Measurements from ENCODE around the gene MGAT3.

Gene MGAT3

DNA sequence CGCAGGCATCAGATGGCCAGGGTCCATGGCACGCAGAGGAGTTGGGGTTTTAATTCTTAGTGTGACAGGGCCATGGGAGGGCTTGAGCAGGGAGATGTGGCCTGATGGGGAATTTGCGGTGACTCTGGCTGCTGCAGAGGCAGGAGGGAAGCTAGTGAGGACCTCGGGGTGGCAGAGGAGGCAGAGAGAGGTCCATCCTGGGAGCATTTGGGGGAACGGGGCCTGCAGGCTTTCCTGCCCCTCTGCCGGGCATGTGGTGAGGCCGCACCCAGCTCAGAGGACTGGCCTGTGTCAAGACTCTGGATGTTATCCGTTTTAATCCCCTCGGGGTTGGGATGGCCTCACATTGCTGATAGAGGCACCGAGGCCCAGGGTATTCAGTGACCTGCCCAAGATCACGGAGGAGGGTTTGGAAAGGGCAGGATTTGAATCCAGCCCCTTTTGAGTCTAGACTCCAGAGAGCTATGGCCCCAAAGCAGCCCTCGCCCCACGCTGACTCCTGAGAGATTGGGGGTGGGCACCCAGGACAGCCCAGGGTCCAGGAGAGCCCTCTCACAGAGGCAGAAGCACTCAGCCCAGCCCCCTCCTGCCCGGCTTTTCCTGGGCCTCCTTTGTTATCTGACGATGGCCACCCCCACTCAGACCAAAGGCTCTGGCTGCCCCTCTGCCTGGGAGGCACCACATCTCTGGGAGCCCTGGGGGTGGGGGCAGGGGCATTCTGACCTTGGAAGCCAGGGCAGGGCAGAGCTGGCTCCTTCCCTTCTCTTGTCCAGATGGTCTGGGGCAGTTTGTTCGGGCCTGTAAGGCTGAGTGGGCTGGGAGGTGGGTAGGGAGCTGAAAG lies 13.9 kb downstream of the MGAT3 start:
- peak in 5 of 56 donors; percentile 25 to 65 (median 43) for DNase-seq

DNA sequence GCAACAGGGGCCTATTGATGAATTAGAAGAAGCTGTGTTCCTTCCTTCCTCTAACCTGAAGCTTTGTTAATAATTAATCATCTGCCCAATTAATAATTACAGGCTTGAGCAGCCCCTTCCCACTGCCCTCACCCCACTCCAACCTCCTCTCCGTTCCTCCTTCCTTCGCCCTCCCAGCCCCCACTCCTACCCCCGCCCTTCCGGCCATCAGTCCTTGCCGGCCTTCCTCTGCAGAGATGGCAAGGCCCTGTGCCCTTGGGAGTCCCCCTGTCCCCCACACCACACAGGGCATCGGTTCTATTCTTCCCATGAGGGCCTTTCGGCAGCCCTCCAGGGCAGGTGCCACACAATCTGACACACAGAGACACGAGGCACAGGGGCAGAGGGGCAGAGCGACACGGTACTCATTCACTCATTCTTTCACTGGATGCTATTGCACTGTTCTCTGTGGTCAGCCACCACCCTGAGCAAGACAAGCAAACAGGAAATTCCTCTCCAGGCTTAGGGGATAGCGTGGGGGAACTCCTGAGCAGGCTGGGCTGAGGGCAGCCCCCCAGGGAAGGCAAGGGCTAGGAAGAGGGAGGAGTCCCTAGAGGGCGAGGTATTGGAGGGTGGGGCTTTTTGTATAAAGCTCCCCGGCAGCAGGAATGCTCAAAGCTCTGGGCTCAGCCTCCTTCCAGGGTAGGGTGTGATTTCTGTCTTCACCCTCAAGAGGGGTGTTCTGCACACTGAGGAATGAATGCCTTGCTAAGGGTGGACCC lies 14.7 kb downstream of the MGAT3 start:
- DNase-seq: peak in 4 of 56 donors; percentile 11 to 40 (median 20)

DNA sequence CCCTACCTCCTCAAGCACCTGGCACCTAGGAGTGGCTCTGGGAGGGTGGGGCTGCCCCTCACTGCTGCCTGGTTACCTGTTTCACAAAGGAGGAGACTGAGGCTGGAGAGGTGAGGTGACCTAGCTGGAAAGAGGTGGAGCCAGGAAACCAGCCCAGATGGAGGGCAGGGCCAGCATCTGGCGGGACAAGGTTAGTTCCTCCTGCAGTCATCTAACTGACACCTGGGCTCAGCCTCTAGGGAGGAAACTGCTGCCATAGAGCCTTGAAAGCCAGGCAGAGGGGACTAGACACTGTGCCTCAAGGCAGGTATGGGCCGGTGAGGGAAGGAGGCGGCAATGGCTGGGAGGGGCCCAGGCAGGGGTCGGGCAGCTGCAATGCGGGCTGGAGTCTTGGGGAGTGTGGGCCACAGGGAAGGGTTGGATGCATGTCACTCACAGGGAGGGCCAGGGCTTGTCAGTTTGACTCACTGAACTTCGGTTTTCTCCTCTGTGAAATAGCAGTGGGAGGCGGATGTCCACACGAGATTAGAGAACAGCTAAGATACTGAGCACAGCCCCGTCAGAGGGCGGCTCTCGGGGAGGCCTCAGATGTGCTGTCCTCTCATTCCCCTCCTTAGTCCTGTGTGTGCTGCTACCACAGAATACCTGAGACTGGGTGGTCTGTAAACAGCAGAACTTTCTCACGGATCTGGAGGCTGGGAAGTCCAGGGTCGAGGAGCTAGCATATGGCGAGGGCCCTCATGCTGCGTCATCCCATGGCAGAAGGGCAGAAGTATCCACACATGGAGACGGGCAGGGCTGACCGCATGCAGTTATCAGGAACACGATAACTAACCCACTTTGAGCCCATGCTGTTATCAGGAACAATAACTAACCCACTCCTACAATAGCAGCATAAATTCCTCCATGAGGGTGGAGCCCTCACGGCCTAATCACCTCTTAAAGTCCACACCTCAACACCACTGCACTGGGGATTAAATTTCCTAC lies 16.1 kb downstream of the MGAT3 start:
- no peak for DNase-seq

DNA sequence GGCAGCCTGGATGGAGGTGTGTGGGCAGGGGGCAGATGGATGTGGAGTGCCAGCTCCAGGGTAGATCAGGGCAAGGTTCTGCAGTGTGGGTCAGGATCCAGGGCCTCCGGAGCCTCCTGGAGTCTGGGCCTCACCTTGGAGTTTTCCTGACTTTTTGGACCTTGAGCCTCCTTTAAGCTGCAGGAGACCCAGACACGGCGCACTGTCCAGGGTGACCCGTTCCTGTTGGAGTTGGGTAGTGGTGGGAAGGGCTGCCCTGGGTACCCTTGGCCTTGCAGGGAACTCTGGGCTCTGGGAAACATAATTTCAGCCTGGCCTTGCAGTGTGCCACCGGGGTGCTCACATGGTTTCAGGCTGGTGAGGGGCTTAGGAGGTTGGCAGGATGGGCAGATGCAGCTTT lies 17.0 kb downstream of the MGAT3 start:
- no peak for DNase-seq

DNA sequence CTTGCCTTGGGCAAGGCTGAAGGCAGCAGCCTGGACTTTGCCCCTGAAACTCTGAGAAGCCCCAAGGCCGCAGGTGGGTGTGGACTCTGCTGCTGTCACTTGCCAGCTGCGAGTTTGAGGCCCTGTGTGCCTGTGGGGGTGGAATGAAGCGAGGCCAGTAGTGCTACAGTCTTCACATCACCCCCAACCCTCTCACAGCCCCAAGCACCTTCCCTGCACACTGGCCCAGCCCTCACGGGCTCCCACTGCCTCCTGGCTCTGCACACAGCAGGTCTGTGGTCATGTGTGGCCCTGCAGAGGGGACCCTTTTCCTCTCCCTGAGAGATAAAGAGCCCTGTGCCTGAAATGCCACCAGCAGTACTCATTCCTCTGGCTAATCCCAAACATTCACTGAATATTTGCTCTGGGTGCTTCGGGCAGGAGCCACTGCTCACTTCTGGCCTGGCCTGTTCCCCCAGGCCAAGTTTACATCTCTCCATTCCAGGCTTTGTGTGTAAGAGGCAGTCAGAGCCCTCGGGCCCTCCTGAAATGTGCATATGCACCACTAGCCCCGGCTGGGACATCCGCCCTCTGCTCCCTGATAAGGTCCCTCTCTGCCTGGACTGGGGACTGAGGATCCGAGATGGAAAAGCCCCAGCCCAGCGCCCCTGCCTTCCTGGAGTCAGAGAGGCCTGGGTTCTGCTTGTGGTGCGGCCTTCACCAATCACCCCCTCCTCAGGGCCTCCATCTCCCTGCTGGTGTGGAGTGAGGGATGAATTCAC lies 17.7 kb downstream of the MGAT3 start:
- DNase-seq: no peak

DNA sequence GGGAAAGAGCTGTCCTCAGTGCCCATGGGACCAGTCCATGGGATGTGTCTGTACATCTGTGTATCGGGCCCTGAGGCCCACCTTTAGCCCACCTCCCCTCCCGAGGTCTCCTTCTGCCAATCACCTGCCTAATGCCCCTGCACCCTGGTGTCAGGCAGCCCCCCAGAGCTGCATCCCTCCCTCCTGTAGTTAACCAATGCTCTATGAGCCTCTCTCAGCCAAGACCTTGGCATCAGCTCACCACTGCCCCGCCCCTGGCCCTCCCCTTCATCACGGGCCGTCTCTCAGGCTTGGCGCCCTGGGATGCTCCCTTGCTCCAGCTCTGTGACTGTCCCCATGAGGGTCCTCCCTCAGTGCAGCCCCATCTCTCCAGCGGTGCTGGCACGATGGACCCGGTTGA lies 18.5 kb downstream of the MGAT3 start:
- DNase-seq: peak in 25 of 56 donors; percentile 20 to 71 (median 35)

DNA sequence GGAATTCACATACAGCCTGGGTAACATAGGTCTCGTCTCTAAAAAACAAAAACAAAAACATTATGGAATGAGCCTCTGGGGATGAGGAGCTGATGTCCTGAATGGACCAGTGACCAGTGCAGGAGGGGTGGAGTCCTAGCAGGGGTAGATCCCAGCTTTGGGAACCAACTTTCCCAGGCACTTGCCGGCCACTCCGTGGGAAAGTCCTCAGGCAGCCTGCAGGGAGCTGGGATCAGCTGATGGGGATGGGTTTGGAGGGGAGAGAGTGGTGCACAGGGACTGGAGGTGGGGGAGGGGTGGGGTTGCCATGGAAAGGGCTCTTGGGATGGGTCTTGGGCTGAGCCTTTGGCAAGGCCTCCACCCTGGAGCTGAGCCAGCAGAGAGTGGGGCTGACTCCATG lies 19.1 kb downstream of the MGAT3 start:
- peak in 13 of 56 donors; percentile 20 to 56 (median 32) for DNase-seq

DNA sequence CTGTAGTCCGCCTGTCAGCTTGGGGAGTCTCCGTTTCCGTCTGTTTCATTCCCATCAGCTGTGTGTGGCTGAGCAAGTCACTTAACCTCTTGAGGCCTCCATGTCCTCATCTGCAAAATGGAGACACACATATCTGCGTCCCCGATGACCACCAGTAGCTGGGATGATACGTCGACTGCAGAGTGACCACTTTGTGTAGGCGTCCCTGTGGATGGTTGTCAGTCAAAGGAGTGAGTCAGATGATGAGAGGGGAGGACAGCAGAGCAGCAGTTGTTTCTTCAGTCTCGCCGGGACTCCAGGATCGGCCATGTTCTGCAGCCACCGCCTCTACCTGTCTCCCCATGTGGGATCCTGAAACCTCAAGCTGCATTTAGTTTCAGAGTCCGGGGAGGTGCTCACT lies 19.9 kb downstream of the MGAT3 start:
- no peak for DNase-seq

DNA sequence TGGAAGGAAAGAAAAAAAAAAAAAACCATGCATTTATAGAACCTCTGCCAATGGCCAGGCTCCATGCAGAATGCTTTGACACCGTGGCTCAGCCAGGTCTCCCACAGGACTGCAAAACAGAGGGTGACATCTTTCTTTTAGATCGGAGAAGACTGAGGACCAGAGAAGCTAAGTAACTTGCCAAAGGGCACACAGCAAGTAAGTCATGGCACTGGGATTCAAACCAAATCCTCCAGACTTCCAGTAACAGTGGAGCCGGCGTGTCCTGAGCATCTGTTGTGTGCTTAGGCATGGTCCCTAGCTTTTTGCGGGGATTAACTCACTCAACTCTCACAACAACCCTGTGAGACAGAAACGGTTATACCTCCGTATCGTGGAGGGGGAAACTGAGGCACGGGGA lies 20.7 kb downstream of the MGAT3 start:
- no peak for DNase-seq

DNA sequence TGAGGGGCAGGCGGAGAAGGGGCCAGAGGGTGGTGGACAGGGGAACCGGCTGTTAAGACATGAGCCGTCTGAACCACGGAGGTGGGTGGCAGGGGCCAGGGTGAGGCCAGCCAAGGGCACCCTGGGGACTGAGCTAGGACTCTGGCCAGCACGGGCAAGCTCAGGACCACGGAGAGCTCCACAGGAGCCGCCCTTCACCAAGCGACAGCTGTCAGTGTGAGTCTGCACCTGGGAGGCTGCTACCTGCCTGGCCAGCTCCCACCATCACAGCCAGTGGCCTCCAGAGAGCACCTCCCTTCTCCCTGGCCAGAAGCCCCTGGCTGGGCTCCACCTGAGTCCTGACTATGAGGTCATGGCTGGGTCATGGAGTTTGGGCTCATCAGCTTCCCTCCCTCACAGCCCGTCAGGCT lies 21.6 kb downstream of the MGAT3 start:
- DNase-seq: no peak

DNA sequence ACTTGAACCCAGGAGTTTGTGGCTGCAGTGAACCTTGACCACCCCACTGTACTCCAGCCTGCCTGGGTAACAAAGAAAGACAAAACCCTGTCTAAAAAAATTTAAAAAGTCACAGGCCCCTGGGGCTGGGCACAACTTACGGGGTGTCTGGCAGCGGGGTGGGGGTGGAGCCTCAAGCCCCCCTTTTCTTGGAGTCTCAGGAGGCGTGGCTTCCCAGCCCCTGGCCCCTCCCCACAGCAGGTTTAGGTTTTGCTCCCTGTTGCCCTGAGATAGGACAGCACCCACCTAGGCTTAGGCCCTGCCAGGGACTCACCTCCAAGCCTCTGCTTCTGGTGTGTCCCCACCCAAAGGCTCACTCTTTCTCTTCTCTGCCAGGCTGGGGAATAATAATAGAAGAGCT lies 22.4 kb downstream of the MGAT3 start:
- no peak for DNase-seq

DNA sequence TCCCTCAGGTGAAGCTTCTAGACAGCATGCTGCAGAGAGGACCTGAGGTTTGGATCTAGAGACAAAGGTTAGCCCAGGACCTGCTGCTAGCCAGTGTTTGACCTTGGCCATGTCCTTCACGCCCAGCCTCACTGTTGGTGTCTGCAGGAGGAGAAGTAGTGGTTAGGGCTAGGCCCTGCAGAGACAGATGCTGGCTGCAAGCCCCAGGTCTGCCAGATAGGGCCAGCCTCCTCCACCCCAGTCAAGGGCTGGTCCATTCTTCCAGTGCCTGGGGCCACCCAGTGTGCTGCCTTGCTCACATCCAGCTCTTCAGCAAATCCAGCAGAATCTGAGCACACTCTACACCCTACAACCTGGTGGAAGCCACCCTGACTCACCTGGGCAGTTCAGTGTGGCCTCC lies 23.7 kb downstream of the MGAT3 start:
- no peak for DNase-seq

DNA sequence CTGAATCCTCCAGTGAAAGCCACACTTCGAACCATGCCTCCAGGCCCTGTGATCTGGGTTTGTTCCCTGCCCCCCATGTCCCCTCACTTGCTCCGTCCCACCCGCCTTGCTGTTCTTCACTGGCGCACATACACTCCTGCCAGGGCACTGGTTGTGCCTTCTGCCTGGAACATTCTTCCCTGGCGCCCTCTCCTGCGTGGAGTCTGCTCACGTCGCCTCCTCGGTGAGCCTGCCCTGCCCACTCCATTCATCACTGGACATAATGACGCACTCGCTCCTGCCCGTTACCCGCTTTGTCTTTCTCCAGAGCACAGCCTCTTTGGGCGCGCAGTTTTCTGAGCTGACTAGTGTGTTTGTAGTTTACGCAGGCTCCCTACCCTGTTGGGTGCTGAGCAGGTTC lies 24.2 kb downstream of the MGAT3 start:
- peak in 29 of 56 donors; percentile 8 to 87 (median 56) for DNase-seq

DNA sequence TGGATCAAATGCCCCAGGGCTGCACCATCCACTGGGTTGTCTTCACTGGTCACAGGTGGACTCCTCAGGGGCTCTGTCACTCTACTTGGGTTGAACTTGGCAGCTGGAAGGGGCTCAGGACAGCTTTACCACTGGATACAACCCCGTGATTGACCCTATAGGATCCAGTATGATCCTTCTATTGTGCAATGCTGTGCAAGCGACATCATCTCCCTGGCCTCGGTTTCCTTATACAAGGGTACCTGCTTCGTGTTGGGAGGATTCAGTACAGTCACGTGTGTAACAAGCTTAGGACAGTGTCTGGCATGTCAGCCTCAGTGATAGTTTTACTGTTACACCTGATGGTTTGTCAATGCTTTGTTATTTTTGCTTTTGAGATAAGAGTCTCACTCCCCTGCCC lies 24.8 kb downstream of the MGAT3 start:
- DNase-seq: no peak

DNA sequence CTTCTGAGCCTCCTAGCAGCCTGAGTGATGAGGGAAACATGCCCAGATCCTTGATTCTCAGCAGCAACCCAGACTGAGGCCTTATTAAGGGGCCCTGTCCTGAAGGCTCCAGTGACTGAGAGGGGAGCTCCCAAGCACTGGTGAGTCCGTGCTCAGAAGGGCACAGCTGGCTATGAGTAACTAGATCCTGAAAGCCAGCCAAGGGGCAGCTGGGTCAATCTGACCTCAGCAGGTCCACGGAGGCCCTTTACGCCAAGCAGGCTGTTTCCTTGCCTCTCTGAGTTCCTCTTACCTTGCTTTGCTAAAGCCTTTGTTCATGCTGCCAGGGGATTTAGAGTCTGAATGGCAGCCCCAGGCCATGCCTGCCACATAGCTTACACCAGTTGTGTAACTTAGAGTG lies 26.0 kb downstream of the MGAT3 start:
- no peak for DNase-seq

DNA sequence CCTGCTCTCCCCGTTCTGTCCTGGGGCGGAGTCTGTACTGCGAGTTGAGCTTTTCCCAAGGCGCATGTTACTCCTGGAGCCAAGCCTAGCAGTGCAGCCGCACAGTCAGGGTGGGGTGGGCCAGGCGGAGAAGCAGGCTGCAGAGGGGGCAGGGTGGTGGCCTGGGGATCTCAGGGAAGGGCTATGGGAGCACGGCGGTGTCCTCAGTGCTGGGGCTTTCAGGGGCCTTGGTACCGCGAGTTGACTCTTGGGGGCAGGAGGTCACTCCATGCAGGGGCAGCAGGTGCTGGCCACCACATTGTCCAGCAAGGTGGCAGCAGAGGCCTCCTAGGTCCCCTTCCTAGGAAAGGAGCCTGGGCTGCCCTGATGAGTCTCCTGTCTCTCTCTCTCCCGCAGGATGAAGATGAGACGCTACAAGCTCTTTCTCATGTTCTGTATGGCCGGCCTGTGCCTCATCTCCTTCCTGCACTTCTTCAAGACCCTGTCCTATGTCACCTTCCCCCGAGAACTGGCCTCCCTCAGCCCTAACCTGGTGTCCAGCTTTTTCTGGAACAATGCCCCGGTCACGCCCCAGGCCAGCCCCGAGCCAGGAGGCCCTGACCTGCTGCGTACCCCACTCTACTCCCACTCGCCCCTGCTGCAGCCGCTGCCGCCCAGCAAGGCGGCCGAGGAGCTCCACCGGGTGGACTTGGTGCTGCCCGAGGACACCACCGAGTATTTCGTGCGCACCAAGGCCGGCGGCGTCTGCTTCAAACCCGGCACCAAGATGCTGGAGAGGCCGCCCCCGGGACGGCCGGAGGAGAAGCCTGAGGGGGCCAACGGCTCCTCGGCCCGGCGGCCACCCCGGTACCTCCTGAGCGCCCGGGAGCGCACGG lies 30.4 kb downstream of the MGAT3 start:
- peak in 16 of 56 donors; percentile 22 to 65 (median 35) for DNase-seq

DNA sequence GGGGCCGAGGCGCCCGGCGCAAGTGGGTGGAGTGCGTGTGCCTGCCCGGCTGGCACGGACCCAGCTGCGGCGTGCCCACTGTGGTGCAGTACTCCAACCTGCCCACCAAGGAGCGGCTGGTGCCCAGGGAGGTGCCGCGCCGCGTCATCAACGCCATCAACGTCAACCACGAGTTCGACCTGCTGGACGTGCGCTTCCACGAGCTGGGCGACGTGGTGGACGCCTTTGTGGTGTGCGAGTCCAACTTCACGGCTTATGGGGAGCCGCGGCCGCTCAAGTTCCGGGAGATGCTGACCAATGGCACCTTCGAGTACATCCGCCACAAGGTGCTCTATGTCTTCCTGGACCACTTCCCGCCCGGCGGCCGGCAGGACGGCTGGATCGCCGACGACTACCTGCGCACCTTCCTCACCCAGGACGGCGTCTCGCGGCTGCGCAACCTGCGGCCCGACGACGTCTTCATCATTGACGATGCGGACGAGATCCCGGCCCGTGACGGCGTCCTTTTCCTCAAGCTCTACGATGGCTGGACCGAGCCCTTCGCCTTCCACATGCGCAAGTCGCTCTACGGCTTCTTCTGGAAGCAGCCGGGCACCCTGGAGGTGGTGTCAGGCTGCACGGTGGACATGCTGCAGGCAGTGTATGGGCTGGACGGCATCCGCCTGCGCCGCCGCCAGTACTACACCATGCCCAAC lies 31.2 kb downstream of the MGAT3 start:
- DNase-seq: no peak

DNA sequence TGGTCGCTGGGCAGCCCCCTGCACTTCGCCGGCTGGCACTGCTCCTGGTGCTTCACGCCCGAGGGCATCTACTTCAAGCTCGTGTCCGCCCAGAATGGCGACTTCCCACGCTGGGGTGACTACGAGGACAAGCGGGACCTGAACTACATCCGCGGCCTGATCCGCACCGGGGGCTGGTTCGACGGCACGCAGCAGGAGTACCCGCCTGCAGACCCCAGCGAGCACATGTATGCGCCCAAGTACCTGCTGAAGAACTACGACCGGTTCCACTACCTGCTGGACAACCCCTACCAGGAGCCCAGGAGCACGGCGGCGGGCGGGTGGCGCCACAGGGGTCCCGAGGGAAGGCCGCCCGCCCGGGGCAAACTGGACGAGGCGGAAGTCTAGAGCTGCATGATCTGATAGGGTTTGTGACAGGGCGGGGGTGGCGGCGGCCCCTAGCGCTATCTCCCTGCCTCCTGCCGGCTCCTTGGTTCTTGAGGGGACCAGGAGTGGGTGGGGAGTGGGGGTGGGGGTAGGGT lies 31.8 kb downstream of the MGAT3 start:
- DNase-seq: no peak

Measured in nucleus accumbens (tissue), 56 donors.